Caki2 (cell line): ENCODE data around the gene SMC5. TPM values are rescaled to one million over a fixed set of nuclear protein-coding genes. Genes with fewer than 3 reads are reported as not detected.
"Not testable (repeated sequence)": the region's sequence is repeated elsewhere in the genome, so short reads cannot be mapped to it uniquely, and the experiment has no call there.

ENCODE experiments used
- DNase-seq: peaks from one replicate; pipeline ENCODE4 v3.0.0-alpha.2; 2015; ENCODE audit warnings: low read depth
- in situ Hi-C: cut with HindIII; loops from 2 replicates; pipeline ENCODE4 v1.10.0; 2016; ENCODE audit warnings: low sequenced_read_pairs, low pct_unique_long_range_greater_than_20kb, mixed read lengths
- total RNA-seq: library from RNA; depleted of rRNA; stranded (reverse); fragments of >200 nt; shearing (Covaris generic); gene quantifications from 2 replicates; pipeline ENCODE4 v1.2.3, GENCODE V29; 2014; ENCODE audit warnings: low replicate concordance; rRNA removed

The SMC5 gene
- total RNA-seq, 1 experiment from 2014 or later = 4.6 TPM

DNA sequence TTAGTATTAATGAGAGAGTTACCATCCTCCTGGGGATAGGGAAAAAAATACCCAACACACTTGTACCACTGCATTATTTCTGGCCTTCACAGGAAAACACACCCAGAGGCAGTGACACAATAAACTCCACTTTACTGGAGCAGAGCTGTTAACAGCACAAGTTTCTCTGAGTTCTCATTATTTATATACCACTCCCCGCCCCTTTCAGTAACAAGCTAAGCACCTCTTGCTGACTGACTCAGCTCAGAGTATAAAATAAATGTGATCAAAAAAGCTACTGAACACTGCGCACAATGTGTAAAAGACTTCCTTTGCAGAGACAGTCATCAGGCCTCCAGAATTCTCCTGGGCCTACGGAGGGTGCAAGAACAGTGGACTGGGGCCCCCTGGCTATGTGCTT, 134.1 kb downstream of the SMC5 start:
- no peak for DNase-seq
- in situ Hi-C loops = no loop called here

- no peak for DNase-seq
- in situ Hi-C loops = no loop called here
Observed at GRCh38 chr9:70395652-70396051, 136.9 kb downstream of the SMC5 start.

- in situ Hi-C loops = no loop called here
Observed at GRCh38 chr9:70398145-70398556, 139.4 kb downstream of the SMC5 start.

DNA sequence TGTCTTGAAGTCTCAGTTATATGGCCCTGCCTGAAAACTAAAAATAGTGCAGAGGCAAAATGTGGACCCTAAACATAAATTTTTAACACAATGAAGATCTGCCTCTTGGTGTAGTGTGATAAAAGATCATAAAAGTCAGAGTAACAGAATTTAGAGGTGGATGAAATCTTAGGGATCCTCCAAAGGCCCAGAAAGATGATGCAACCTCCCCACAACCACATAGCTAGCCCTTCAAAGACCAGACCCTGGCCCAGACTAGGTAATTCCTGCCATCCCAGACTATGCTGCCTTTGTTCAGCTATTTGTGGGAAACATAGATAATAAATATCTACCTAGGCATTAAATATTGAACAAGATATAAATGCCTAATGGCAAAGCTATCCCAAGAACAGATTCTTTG, 140.4 kb downstream of the SMC5 start:
- no peak for DNase-seq
- in situ Hi-C loops = no loop called here

More at GRCh38 chr9:70398145-70398556, 139.4 kb downstream of the SMC5 start:
- DNase-seq = no peak

- in situ Hi-C loops = no loop called here
- no peak for DNase-seq
Observed at GRCh38 chr9:70400107-70400892, 141.5 kb downstream of the SMC5 start.

DNA sequence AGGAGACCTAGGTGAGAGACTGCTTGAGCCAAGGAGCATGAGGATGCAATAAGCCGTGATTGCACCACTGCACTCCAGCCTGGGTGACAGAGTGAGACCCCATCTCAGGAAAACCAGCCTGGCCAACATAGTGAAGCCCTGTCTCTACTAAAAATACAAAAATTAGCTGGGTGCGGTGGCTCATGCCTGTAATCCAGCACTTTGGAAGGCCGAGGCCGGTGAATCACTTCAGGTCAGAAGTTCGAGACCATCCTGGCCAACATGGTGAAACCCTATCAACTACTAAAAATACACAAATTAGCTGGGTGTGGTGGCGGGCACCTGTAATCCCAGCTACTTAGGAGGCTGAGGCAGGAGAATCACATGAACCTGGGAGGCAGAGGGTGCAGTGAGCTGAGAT, 142.5 kb downstream of the SMC5 start:
- DNase-seq, in situ Hi-C loops: not testable (repeated sequence)

GRCh38 chr9:70402213-70402612, 143.4 kb downstream of the SMC5 start:
- no peak for DNase-seq
- in situ Hi-C loops = no loop called here

GRCh38 chr9:70403166-70403565, 144.4 kb downstream of the SMC5 start:
- in situ Hi-C loops = no loop called here
- DNase-seq = no peak

GRCh38 chr9:70403618-70404025, 144.8 kb downstream of the SMC5 start:
- in situ Hi-C loops = no loop called here
- no peak for DNase-seq

GRCh38 chr9:70404261-70404660, 145.5 kb downstream of the SMC5 start:
- no peak for DNase-seq
- in situ Hi-C loops = no loop called here

Other genes starting within 250 kb of the SMC5 start
- gene MAMDC2, start 215.1 kb upstream of the SMC5 start, total RNA-seq = 0.26 and 3.1 TPM in 2 replicates
- gene KLF9, start 155.7 kb downstream of the SMC5 start, total RNA-seq = 0.35 and 1.1 TPM in 2 replicates